Upper lobe of right lung (tissue), 1 donor: ENCODE results near the gene SCNN1G. TPM values are rescaled to one million over a fixed set of nuclear protein-coding genes. Genes with fewer than 3 reads are reported as not detected.

ENCODE experiments used
- ATAC-seq: fragments of 200-7000 bp; cut with Tn5 transposase; one replicate; pipeline ENCODE4 v1.9.1; 2020; ENCODE audit warnings: mild to moderate bottlenecking, moderate library complexity
- DNase-seq: peaks from one replicate; pipeline ENCODE4 v3.0.0-alpha.2; 2020
- H3K27ac ChIP-seq: fragments of 200-600 bp; one replicate; pipeline ENCODE4 v1.8.0; 2022
- H3K27me3 ChIP-seq: fragments of 200-600 bp; one replicate; pipeline ENCODE4 v1.8.0; 2022; ENCODE audit warnings: mild to moderate bottlenecking
- H3K36me3 ChIP-seq: fragments of 200-600 bp; one replicate; pipeline ENCODE4 v1.8.0; 2022
- H3K4me1 ChIP-seq: fragments of 200-600 bp; one replicate; pipeline ENCODE4 v1.8.0; 2022
- H3K4me3 ChIP-seq: fragments of 200-600 bp; one replicate; pipeline ENCODE4 v1.8.0; 2022; ENCODE audit warnings: mild to moderate bottlenecking
- H3K9me3 ChIP-seq: fragments of 200-600 bp; one replicate; pipeline ENCODE4 v1.8.0; 2022
- intact Hi-C: fragments of 100-400 bp; cut with DNase I; formaldehyde crosslinking; loops from one replicate; pipeline ENCODE4 v1.11.0; 2022
- total RNA-seq: library from RNA; stranded (reverse); fragmentation: NEBNext Ultra II Directional; extraction: Animal tissue kit (Norgen Biotek cat#: 25700); gene quantifications from one replicate; pipeline ENCODE4 v1.2.1, GENCODE V29; 2021
- TF ChIP-seq, protein P1 (sequence below): fragments of 200-600 bp; IDR thresholded peaks from one replicate; pipeline ENCODE4 v1.8.0; 2022; ENCODE audit warnings: antibody characterized with exemption
- donor health status: DM: no; HTN: yes; CAD: no; lungs with severe emphysema.

Gene SCNN1G
- total RNA-seq, 1 donor from 2014 or later, result 14.8 TPM

DNA sequence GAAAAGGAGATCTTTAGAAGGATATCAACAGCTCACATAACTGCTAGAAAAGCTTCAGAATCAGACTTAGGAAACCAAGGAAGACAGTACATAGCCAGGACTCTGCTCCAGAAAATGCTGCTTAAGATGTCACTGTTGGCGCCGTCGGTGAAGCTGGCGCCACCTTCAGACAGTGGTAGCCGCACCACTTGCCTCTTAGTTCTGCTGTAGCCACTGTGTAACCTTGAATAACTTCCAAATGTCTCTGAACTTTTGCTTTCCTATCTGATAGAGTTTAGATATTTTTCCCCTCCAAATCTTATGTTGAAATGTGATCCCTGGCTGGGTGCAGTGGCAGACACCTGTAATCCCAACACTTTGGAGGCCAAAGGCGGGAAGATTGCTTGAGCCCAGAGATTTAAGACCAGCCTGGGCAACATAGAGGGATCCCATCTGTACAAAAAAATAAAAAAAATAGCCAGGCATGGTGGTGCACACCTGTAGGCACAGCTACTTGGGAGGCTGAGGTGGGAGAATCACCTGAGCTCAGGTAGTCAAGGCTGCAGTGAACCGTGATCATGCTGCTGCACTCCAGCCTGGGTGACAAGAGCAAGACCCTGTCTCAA lies 27.0 kb upstream of the SCNN1G start:
- ATAC-seq, result peak; percentile 55

GRCh38 chr16:23156110-23156509 lies 26.4 kb upstream of the SCNN1G start:
- no peak overlapping the region for H3K27ac ChIP-seq
- TF ChIP-seq, protein P1, sequence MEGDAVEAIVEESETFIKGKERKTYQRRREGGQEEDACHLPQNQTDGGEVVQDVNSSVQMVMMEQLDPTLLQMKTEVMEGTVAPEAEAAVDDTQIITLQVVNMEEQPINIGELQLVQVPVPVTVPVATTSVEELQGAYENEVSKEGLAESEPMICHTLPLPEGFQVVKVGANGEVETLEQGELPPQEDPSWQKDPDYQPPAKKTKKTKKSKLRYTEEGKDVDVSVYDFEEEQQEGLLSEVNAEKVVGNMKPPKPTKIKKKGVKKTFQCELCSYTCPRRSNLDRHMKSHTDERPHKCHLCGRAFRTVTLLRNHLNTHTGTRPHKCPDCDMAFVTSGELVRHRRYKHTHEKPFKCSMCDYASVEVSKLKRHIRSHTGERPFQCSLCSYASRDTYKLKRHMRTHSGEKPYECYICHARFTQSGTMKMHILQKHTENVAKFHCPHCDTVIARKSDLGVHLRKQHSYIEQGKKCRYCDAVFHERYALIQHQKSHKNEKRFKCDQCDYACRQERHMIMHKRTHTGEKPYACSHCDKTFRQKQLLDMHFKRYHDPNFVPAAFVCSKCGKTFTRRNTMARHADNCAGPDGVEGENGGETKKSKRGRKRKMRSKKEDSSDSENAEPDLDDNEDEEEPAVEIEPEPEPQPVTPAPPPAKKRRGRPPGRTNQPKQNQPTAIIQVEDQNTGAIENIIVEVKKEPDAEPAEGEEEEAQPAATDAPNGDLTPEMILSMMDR, result no peak
- no peak overlapping the region for H3K4me3 ChIP-seq
- peaks cover 11% of the 10 kb centered on the region for H3K27me3 ChIP-seq
- H3K9me3 ChIP-seq, result no peaks in the 10 kb centered on the region
- no peaks in the 10 kb centered on the region for H3K36me3 ChIP-seq
- intact Hi-C loops, result no loop called here
- ATAC-seq (no peak), DNase-seq (no peak)
- H3K4me1 ChIP-seq, result no peaks in the 10 kb centered on the region

More for the DNA sequence above, 27.0 kb upstream of the SCNN1G start:
- TF ChIP-seq, protein P1, result peak; percentile 33
- Histone ChIP-seq H3K4me3 (no peak overlapping the region), H3K4me1 (no peaks in the 10 kb centered on the region), H3K27me3 (peaks cover 11% of the 10 kb centered on the region), H3K36me3 (no peaks in the 10 kb centered on the region), H3K27ac (no peak overlapping the region), H3K9me3 (no peaks in the 10 kb centered on the region)
- DNase-seq, result no peak
- intact Hi-C loops, result no loop called here

- no peak overlapping the region for H3K27ac ChIP-seq
- H3K27me3 ChIP-seq, result peaks cover 11% of the 10 kb centered on the region
- H3K4me3 ChIP-seq, result no peak overlapping the region
- H3K4me1 ChIP-seq, result no peaks in the 10 kb centered on the region
- ATAC-seq, result no peak
- intact Hi-C loops, result no loop called here
- no peaks in the 10 kb centered on the region for H3K36me3 ChIP-seq
- no peaks in the 10 kb centered on the region for H3K9me3 ChIP-seq
- DNase-seq, result no peak
- TF ChIP-seq, protein P1, result no peak
Observed at GRCh38 chr16:23156946-23157460, 25.5 kb upstream of the SCNN1G start.

- no peaks in the 10 kb centered on the region for H3K9me3 ChIP-seq
- H3K4me1 ChIP-seq, result no peaks in the 10 kb centered on the region
- DNase-seq (no peak), ATAC-seq (no peak)
- H3K27ac ChIP-seq, result no peak overlapping the region
- H3K36me3 ChIP-seq, result no peaks in the 10 kb centered on the region
- TF ChIP-seq, protein P1, result no peak
- H3K27me3 ChIP-seq, result peaks cover 11% of the 10 kb centered on the region
- intact Hi-C loops, result no loop called here
- H3K4me3 ChIP-seq, result no peak overlapping the region
Observed at GRCh38 chr16:23158114-23158513, 24.4 kb upstream of the SCNN1G start.

DNA sequence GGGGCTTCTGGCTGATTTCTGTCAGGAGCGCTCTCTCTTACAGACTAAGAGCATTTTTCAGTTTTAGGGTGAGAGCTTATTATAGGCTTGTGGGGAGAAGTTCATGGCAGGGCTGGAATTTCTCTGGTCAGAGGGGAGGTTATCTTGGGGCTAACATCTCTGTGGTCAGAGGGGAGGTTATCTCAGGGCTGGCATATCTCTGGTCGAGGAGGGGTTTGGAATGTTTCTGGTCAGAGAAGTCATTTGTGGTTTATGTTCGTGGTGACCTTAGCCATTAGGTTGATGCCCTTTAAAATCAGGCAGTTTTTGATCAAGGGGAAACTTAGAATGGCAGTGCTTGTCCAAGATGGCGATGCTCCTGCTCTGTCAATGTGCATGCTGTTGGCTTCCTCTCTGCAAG lies 22.5 kb upstream of the SCNN1G start:
- no peak overlapping the region for H3K27ac ChIP-seq

More for the DNA sequence above, 22.5 kb upstream of the SCNN1G start:
- ATAC-seq (no peak), DNase-seq (no peak)
- intact Hi-C loops, result no loop called here
- Histone ChIP-seq H3K9me3 (no peaks in the 10 kb centered on the region), H3K27me3 (peaks cover 2% of the 10 kb centered on the region), H3K36me3 (no peaks in the 10 kb centered on the region), H3K4me3 (no peak overlapping the region), H3K4me1 (no peaks in the 10 kb centered on the region)
- TF ChIP-seq, protein P1, result no peak
